Endodermal cell (in vitro differentiated cells): Measurements from ENCODE around the gene USP25. TPM values are rescaled to one million over a fixed set of nuclear protein-coding genes. Genes with fewer than 3 reads are reported as not detected.

Experiments used
- DNase-seq: peaks from one replicate; pipeline ENCODE4 v3.0.0-alpha.2; 2017
- H3K27ac ChIP-seq: 2 replicates; pipeline ENCODE4 v1.5.1; 2013; ENCODE audit warnings: mild to moderate bottlenecking, low read depth, low read length, moderate library complexity
- H3K27me3 ChIP-seq: 2 replicates; pipeline ENCODE4 v1.6.1; 2013; ENCODE audit warnings: mild to moderate bottlenecking, low read length, moderate library complexity; ENCODE audit not compliant: insufficient read depth, control insufficient read depth, poor library complexity, severe bottlenecking
- H3K36me3 ChIP-seq: 2 replicates; pipeline ENCODE4 v1.7.0; 2013; ENCODE audit warnings: mild to moderate bottlenecking, low read length, moderate library complexity; ENCODE audit not compliant: control insufficient read depth, insufficient read depth
- H3K4me1 ChIP-seq: one replicate; pipeline ENCODE4 v1.7.0; 2013; ENCODE audit warnings: low read length; ENCODE audit not compliant: control insufficient read depth, insufficient read depth
- H3K4me3 ChIP-seq: 2 replicates; pipeline ENCODE4 v1.5.1; 2013; ENCODE audit warnings: mild to moderate bottlenecking, low read length, moderate library complexity
- H3K9ac ChIP-seq: 2 replicates; pipeline ENCODE4 v1.6.1; 2013; ENCODE audit warnings: mild to moderate bottlenecking, low read length, moderate library complexity; ENCODE audit not compliant: poor library complexity, severe bottlenecking; ENCODE audit errors: extremely low read depth
- H3K9me3 ChIP-seq: 2 replicates; pipeline ENCODE4 v1.6.1; 2013; ENCODE audit warnings: mild to moderate bottlenecking, low read length, moderate library complexity; ENCODE audit not compliant: control insufficient read depth
- H3K27ac Mint-ChIP-seq: 2 replicates; pipeline ENCODE4 v1.8.0; 2020; ENCODE audit warnings: mixed read lengths
- H3K27me3 Mint-ChIP-seq: 2 replicates; pipeline ENCODE4 v1.8.0; 2021; ENCODE audit warnings: mild to moderate bottlenecking, mixed read lengths; ENCODE audit not compliant: insufficient read depth
- H3K36me3 Mint-ChIP-seq: 2 replicates; pipeline ENCODE4 v1.8.0; 2020; ENCODE audit warnings: low read depth, mixed read lengths
- H3K4me1 Mint-ChIP-seq: 2 replicates; pipeline ENCODE4 v1.8.0; 2020; ENCODE audit warnings: mixed read lengths
- H3K4me3 Mint-ChIP-seq: 2 replicates; pipeline ENCODE4 v1.8.0; 2020; ENCODE audit warnings: mild to moderate bottlenecking, moderate library complexity, mixed read lengths
- H3K9me3 Mint-ChIP-seq: 2 replicates; pipeline ENCODE4 v1.8.0; 2020; ENCODE audit warnings: mild to moderate bottlenecking, mixed read lengths
- WGBS, 2 experiments: methylation state at CpG; one replicate each; pipeline versions ENCODE4 v1.1.5 to v1.1.7; 2013; ENCODE audit warnings: missing lambda C conversion rate in 2 of 2, mixed read lengths in 1 of 2; ENCODE audit not compliant: insufficient coverage in 1 of 2, insufficient read length in 1 of 2; 5-methylcytosine and 5-hydroxymethylcytosine counted together
- total RNA-seq, 2 donors: library from RNA; stranded (reverse); fragmentation: NEBNext Ultra II Directional in 1 of 2; extraction: Animal tissue kit (Norgen Biotek cat#: 25700) in 1 of 2; gene quantifications; 2 replicates in 1 of 2; 3 replicates in 1 of 2; pipeline ENCODE4 v1.2.1, GENCODE V29; 2021
- TF ChIP-seq, protein P1 (sequence below): fragments of 200-600 bp; sonication (generic); conservative IDR thresholded peaks from 2 replicates; pipeline ENCODE4 v1.5.0; 2021; ENCODE audit warnings: antibody characterized with exemption, mild to moderate bottlenecking

The USP25 gene
- total RNA-seq, 2 donors from 2014 or later = 31.4 to 34.9 TPM

DNA sequence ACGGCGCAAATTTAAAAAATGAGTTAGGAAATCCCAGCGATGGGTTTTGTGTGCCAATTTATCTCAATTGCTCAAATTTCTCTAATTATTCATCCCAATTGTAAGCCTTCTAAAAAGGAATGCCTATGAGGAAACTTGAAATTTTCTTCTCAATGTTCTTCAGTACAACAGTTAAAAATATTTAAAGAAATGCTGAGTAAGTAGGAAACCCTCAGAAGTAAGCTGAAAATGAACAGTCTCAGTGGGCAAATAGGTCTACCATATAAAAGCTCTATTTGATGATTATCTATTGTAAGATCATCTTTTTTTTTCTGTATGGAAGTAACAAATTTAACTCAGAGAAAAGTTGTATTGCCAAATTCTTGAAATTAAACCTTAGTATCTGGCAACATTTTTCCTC lies 1.7 kb upstream of the USP25 start:
- Histone ChIP-seq H3K9me3 (no peaks in the 10 kb centered on the region), H3K27ac (no peak overlapping the region), H3K36me3 (no peaks in the 10 kb centered on the region), H3K27me3 (no peaks in the 10 kb centered on the region), H3K4me3 (no peak overlapping the region), H3K9ac (no peak overlapping the region), H3K4me1 (no peaks in the 10 kb centered on the region)
- TF ChIP-seq, protein P1, sequence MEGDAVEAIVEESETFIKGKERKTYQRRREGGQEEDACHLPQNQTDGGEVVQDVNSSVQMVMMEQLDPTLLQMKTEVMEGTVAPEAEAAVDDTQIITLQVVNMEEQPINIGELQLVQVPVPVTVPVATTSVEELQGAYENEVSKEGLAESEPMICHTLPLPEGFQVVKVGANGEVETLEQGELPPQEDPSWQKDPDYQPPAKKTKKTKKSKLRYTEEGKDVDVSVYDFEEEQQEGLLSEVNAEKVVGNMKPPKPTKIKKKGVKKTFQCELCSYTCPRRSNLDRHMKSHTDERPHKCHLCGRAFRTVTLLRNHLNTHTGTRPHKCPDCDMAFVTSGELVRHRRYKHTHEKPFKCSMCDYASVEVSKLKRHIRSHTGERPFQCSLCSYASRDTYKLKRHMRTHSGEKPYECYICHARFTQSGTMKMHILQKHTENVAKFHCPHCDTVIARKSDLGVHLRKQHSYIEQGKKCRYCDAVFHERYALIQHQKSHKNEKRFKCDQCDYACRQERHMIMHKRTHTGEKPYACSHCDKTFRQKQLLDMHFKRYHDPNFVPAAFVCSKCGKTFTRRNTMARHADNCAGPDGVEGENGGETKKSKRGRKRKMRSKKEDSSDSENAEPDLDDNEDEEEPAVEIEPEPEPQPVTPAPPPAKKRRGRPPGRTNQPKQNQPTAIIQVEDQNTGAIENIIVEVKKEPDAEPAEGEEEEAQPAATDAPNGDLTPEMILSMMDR = no peak
- Mint-ChIP-seq H3K4me1 (peaks cover 3% of the 10 kb centered on the region), H3K27me3 (no peaks in the 10 kb centered on the region), H3K36me3 (no peaks in the 10 kb centered on the region), H3K9me3 (no peaks in the 10 kb centered on the region), H3K4me3 (no peak overlapping the region), H3K27ac (no peak overlapping the region)
- 92 to 100% methylated on average over 3 of the region's 3 CpGs for WGBS, 2 experiments
- no peak for DNase-seq

DNA sequence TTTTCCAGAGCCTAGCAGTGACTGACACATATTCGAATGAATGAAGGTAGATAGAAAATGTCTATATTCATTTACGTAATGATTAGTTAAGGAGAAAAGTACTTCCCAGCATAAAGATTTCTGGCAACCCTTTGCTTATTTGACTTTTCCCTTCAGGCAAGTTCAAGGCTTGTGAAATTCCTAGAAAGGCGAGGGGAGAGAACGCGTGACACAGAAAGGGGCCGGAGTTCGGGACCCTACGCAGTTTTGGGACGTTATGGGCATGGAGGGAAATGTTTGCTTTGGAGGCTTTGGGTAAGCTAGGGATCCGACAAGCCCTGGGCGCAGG lies 472 bp upstream of the USP25 start:
- Mint-ChIP-seq H3K36me3 (no peaks in the 10 kb centered on the region), H3K4me3 (peak overlapping the region; percentile 92), H3K9me3 (no peaks in the 10 kb centered on the region), H3K27ac (peak overlapping the region; percentile 72), H3K4me1 (peaks cover 9% of the 10 kb centered on the region), H3K27me3 (no peaks in the 10 kb centered on the region)
- Histone ChIP-seq H3K36me3 (no peaks in the 10 kb centered on the region), H3K27me3 (no peaks in the 10 kb centered on the region), H3K4me3 (peak overlapping the region; percentile 80), H3K9ac (peak overlapping the region; percentile 38), H3K27ac (no peak overlapping the region), H3K4me1 (no peaks in the 10 kb centered on the region), H3K9me3 (no peaks in the 10 kb centered on the region)
- 18 to 94% methylated on average over 2 to 11 of the region's 11 CpGs for WGBS, 2 experiments
- TF ChIP-seq, protein P1 = no peak
- no peak for DNase-seq

DNA sequence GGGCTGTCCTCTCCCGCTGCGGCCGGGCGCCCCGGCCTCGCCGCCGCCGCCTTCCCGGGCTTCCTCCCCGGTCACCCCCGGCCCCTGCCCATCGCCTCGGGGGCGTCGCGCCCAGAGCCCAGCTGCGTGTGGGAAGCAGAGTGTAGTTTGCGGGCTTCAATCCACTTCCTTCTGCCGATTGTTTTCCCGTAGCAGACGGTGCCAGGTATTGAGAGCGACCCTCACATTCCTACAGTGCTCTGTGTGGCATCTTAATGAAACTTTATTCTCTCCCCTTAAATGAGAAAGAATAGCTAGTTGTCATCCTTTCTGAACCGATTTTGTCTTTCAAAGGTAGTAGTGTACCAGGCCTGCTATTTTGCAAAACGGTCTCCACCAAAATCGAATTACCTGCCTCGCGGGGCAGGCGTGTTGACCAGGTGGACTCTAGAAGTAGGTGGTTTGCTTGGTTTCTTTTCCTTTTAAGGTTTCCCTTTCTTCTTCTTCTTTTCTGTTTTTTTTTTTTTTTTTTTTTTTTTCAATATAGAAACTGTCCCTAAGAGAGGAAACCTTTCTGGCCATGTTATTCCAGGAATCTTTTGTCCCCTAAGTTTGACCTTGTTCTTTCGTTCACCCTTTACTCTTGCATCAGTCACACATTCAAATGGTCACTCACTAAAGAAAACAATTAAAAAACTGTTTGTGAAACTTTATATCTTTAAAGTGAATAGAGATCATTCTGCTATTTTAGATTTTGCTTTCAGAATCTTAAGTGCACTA lies 881 bp downstream of the USP25 start:
- H3K4me3 Mint-ChIP-seq = peak overlapping the region; percentile 92
- no peak for DNase-seq
- Histone ChIP-seq H3K27me3 (no peaks in the 10 kb centered on the region), H3K4me1 (no peaks in the 10 kb centered on the region), H3K27ac (peak overlapping the region; percentile 58), H3K4me3 (peak overlapping the region; percentile 95), H3K36me3 (no peaks in the 10 kb centered on the region), H3K9ac (peak overlapping the region; percentile 88), H3K9me3 (no peaks in the 10 kb centered on the region)
- TF ChIP-seq, protein P1 = no peak
- H3K9me3 Mint-ChIP-seq = no peaks in the 10 kb centered on the region
- H3K4me1 Mint-ChIP-seq = peaks cover 16% of the 10 kb centered on the region
- H3K27ac Mint-ChIP-seq = peak overlapping the region; percentile 96
- WGBS, 2 experiments = 0% methylated on average over 5 to 29 of the region's 30 CpGs
- H3K27me3 Mint-ChIP-seq = no peaks in the 10 kb centered on the region
- no peaks in the 10 kb centered on the region for H3K36me3 Mint-ChIP-seq
